GM18951 (cell line): ENCODE measurements around the gene MRPS10.
"Not testable (repeated sequence)": the region's sequence is repeated elsewhere in the genome, so short reads cannot be mapped to it uniquely, and the experiment has no call there.

Source experiments
- POLR2A ChIP-seq: IDR thresholded peaks from 4 replicates; pipeline ENCODE4 v1.6.1; 2011; ENCODE audit warnings: mild to moderate bottlenecking; ENCODE audit not compliant: insufficient read length, insufficient read depth; ENCODE audit errors: extremely low read depth
- in situ Hi-C: fragments of 300-500 bp; cut with MboI; formaldehyde crosslinking; loops from one replicate; pipeline ENCODE4 v1.12.0; 2022; ENCODE audit warnings: low sequenced_read_pairs, mixed read lengths, inconsistent platforms; ENCODE audit not compliant: unreplicated experiment

Gene MRPS10

DNA sequence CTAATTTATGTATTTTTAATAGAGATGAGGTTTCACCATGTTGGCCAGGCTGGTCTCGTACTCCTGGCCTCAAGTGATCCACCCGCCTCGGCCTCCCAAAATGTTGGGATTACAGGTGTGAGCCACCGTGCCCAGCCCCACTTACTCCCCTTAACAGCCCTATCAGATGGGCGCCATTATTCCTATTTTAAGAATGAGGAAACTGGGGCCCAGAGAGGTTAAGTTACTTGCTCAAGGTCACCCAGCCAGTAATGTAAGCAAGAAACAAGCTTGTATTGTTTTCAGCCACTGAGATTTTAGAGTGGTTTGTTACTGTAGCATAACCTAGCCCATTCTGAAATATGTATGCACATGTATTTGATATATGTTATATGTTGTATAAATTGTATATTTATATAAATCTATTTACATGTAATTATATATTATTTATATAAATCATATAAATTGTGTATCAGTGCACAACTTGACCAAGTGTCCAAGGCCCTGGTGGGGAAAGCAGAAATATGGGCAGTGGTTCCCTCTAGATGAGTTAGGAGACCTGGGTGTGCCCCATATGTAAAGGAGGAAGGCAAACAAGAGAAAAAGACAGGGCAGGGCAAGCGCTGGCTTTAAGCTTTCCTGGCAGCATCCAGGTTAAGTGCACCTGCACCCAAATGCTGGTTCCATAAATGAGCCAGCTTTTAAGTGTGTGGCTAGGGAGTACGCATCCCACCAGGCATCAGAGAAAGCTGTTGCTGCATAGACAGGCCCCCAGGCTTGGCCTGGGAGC lies 45.7 kb downstream of the MRPS10 start:
- no peak for TF ChIP-seq POLR2A
- in situ Hi-C loops, result no loop called here

DNA sequence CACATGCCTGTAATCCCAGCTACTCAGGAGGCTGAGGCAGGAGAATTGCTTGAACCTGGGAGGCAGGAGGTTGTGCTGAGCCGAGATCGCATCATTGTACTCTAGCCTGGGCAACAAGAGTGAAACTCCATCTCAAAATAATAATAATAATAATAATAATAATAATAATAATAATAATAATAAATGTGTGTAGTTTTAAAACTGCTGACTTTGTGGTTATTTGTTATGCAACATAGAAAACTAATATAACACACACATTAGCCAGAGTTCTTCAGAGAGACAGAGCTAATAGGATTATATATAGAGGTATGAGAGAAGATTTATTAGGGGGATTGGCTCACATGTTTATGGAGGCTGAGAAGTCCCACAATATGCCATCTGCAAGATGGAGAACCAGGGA lies 47.9 kb downstream of the MRPS10 start:
- in situ Hi-C loops, result not testable (repeated sequence)

DNA sequence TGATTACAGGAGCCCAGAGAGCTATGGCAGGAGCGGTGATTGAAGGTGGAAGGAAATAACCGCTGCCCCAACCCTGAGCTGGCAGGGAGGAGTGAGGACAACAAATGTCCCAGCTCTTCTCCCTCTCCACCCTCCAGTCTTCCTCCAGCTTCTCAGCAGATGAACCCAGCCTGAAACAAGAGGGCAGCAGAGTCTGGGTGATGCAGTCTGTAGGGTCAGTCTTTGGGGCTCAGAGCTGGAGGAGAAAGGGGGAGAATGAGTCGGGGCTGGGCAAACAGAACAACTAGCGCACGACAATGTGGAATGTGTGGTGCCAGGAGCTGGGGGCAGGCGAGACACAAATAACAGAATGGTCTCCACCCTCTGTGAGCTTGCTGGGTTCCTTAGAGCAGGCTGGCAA lies 49.0 kb downstream of the MRPS10 start:
- no peak for TF ChIP-seq POLR2A
- in situ Hi-C loops, result no loop called here

DNA sequence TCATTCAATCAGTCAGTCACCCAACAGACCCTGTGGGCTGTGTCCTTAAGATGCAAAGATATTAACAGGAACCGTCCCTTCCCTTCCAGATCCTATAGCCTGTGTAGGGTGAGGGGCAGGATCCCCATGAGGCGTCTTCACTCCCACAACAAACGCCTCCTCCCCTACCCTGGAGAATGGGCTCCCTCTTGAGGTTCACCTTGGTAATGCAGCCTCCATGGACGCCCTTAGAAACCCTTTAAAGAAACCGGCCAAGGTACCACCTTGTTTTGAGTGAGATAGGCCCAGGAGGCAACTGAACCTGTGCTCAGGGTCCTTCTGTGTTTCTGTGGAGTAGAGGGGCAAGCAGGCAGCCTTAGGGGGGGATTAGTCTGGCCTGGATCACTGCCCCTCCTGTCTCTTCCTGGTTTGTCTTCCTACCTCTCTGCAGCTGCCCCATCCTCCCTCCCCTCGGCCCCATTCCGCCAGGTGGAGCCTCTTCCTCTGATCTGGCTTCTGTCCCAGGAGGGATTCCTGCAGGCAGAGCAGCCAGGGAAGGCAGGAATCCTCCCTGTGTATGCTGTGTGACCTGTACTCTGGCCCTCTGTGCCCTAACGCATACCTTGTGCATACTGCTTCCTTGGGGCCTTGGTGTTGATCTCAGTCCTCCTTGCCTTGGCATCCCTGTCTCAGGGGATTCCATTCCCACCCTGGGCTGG lies 51.1 kb downstream of the MRPS10 start:
- in situ Hi-C loops, result no loop called here
- TF ChIP-seq POLR2A, result no peak

DNA sequence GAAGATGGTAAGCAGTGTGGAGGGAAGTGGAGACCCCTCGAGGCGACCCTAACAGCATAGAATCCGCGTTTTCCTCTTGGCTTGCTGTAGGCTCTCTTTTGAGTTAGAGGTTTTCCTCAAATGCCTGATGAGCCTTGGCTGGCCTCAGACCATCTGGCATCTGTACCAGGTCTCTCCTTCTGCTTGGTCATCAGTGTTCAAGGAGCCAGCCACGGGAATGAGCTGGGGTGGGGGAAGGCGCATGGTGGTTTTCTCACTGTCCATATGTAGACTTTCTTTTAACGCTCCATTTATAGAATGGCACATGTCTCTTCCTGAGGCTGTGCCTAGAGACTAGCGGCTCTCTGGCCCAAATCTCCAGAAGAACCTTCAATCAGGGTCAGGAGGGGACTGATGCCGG lies 52.6 kb downstream of the MRPS10 start:
- no peak for TF ChIP-seq POLR2A
- in situ Hi-C loops, result no loop called here

DNA sequence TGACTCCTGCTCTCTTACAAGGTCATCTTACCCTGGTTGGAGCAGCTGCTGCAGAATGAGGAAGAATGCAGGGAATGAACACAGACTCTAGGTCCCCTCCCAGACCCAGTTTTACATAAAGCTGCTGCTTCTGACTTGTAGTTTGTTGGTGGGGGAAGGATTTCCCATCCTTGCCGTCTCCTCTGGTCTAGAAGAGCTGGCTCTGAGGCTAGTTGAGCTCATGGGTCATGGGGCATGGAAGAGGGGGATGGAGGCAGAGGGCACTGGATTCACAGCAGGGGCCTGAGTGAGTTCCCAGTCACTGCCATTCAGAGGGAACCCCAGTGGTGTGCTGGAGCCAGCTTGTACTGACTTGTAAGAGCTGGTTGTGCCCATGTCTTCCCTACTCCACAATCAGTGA lies 53.7 kb downstream of the MRPS10 start:
- in situ Hi-C loops, result no loop called here
- no peak for TF ChIP-seq POLR2A

DNA sequence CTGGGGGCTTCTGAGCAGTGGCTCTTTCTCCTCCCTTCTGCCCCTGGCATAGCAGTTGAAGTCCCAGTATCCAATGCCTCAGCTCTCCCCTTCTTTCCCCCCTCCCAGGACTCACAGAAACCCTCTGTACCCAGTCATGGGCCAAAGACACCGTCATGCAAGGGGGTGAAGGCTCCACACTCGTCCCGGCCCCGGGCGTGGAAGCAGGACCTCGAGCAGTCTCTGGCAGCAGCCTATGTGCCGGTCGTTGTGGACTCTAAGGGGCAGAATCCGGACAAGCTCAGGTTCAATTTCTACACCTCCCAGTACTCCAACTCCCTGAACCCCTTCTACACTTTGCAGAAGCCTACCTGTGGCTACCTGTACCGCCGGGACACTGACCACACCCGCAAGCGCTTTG lies 54.8 kb downstream of the MRPS10 start:
- no peak for TF ChIP-seq POLR2A
- in situ Hi-C loops, result no loop called here

DNA sequence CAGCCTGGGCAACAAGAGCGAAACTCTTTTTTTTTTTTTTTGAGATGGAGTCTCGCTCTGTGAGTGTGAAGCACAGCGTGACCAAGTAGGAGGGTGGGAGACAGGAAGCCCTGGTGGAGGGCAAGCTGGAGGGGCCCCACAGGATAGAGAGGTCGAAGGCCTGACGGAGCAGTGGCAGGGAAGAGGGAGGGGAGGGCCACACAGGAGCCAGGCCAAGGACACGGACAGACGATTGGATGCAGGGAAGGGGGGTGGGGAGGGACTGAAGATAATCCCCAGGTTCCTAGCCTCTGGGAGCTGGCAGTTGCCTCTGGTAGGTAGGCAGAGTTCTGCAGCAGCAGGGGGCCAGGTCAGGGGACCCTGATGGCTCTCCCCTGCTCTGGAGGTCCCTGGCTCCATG lies 55.3 kb downstream of the MRPS10 start:
- in situ Hi-C loops, result no loop called here
- TF ChIP-seq POLR2A, result no peak

DNA sequence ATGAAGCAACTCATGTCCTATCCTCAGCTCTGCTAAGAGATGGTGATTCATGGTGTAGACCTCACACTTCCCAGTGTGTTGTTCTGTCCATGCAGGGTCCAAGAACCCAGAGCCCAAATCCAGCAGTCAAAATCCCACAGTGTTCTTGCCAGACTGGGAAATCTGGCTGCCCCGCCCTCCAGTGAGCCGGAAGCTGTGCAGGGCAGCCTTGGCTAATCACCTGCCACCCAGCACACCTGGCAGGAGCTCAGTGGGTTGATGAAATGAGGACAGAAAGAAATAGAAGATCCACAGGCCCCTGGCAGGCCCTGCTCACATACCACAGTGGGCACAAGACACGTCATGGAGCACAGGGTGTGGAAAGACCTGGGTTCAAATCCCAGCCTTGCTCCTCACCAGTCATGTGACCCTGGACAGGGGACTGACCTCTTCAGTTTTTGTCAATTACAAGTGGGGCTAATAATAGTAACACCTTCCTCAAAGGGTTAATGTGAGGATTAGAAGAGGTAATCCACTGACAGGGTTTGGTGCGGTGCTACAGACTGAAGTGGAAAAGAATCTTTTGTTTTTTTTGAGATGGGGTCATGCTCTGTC lies 58.1 kb downstream of the MRPS10 start:
- TF ChIP-seq POLR2A, result no peak
- in situ Hi-C loops, result no loop called here

DNA sequence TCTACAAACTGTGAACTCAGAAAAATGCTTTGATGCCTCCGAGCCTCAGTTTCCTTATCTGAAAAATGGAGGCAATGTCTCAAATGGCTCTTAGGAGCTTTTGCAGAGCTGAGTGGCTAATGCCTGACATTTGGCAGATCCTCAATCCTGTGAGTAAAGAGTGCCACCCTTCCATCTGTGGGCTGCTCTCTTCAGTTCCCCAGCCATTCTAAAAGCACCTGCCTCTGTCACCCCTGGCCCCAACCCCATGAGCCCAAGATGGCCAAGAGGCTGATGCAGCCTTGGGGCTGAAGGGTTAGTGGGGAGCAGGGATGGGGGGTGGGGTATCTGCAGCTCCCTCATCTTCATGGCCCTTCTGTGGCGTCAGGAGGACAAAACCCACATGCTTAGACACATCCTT lies 59.0 kb downstream of the MRPS10 start:
- no peak for TF ChIP-seq POLR2A
- in situ Hi-C loops, result no loop called here

DNA sequence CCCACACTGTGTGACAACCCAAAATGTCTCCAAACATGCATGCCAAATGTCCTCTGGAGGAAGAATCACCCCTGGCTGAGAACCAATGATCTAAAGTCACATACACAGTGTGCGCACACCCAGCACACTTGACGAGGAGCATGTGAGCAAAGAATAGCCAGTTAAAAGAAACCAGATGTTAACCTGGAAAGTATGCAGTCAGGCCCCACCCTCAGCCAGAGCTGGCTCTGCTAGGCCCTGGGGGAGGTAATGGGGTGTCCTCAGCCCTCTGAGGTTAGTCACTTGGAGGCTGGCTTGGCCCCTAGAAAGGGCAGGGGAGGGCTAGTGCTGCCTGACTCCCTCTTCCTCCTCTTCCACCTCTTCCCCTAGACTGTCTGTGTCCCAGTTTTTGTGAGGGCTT lies 59.6 kb downstream of the MRPS10 start:
- TF ChIP-seq POLR2A, result no peak
- in situ Hi-C loops, result no loop called here
